Hepatocyte (in vitro differentiated cells): Measurements from ENCODE around the gene KRTAP5-4. TPM values are rescaled to one million over a fixed set of nuclear protein-coding genes. Genes with fewer than 3 reads are reported as not detected.

Source experiments
- DNase-seq: peaks from one replicate; pipeline ENCODE4 v3.0.0-alpha.2; 2016; ENCODE audit warnings: low spot score
- H2AFZ ChIP-seq: fragments of 200-600 bp; sonication (generic); 2 replicates; pipeline ENCODE4 v1.6.0; 2016; ENCODE audit warnings: antibody characterized with exemption, mild to moderate bottlenecking
- H3K27ac ChIP-seq: fragments of 200-600 bp; sonication (generic); 2 replicates; pipeline ENCODE4 v1.5.1; 2016; ENCODE audit warnings: mild to moderate bottlenecking
- H3K27me3 ChIP-seq: fragments of 200-600 bp; sonication (generic); 2 replicates; pipeline ENCODE4 v1.6.1; 2016
- H3K36me3 ChIP-seq: fragments of 200-600 bp; sonication (generic); replicated peaks from 2 replicates; pipeline ENCODE4 v1.5.1; 2016; ENCODE audit warnings: low read depth; ENCODE audit not compliant: insufficient read depth
- H3K4me1 ChIP-seq: fragments of 200-600 bp; sonication (generic); 2 replicates; pipeline ENCODE4 v1.5.1; 2016; ENCODE audit warnings: mild to moderate bottlenecking, moderate library complexity; ENCODE audit not compliant: insufficient read depth
- H3K4me2 ChIP-seq: fragments of 200-600 bp; sonication (generic); 2 replicates; pipeline ENCODE4 v1.6.0; 2016
- H3K4me3 ChIP-seq: fragments of 200-600 bp; sonication (generic); 2 replicates; pipeline ENCODE4 v1.5.1; 2016; ENCODE audit warnings: mild to moderate bottlenecking
- H3K79me2 ChIP-seq: fragments of 200-600 bp; sonication (generic); 2 replicates; pipeline ENCODE4 v1.6.0; 2017; ENCODE audit warnings: mild to moderate bottlenecking
- H3K9me2 ChIP-seq: fragments of 200-600 bp; sonication (generic); replicated peaks from 2 replicates; pipeline ENCODE4 v1.6.0; 2017; ENCODE audit warnings: mild to moderate bottlenecking; ENCODE audit not compliant: insufficient read depth
- H3K9me3 ChIP-seq: fragments of 200-600 bp; sonication (generic); 2 replicates; pipeline ENCODE4 v1.5.1; 2016; ENCODE audit warnings: low read depth, mild to moderate bottlenecking
- H4K20me1 ChIP-seq: fragments of 200-600 bp; sonication (generic); 2 replicates; pipeline ENCODE4 v1.6.0; 2016; ENCODE audit warnings: mild to moderate bottlenecking; ENCODE audit not compliant: insufficient read depth, poor library complexity, severe bottlenecking
- EZH2 ChIP-seq: fragments of 200-600 bp; sonication (generic); IDR thresholded peaks from 2 replicates; pipeline ENCODE4 v1.6.1; 2016; ENCODE audit warnings: antibody characterized with exemption, mild to moderate bottlenecking, borderline replicate concordance
- EZH2phosphoT487 ChIP-seq: fragments of 200-600 bp; sonication (generic); IDR thresholded peaks from one replicate; pipeline ENCODE4 v1.6.1; 2018; ENCODE audit warnings: antibody characterized with exemption, mild to moderate bottlenecking, low read depth, moderate library complexity; ENCODE audit not compliant: unreplicated experiment, severe bottlenecking
- WGBS: methylation state at CpG from one replicate; pipeline ENCODE4 v1.1.6; 2016; ENCODE audit warnings: low lambda C conversion rate; ENCODE audit errors: missing lambda C conversion rate; 5-methylcytosine and 5-hydroxymethylcytosine counted together
- polyA plus RNA-seq: library from polyadenylated mRNA; unstranded; fragments of >200 nt; fragmentation: Nextera tagmentation; extraction: Ambion mirVana; gene quantifications from 2 replicates; pipeline ENCODE4 v1.2.1, GENCODE V29; 2016
- total RNA-seq: library from RNA; depleted of rRNA; stranded (reverse); fragments of >200 nt; gene quantifications from 2 replicates; pipeline ENCODE4 v1.2.3, GENCODE V29; 2014
- TF ChIP-seq, protein P1 (sequence below): fragments of 200-600 bp; sonication (generic); IDR thresholded peaks from 2 replicates; pipeline ENCODE4 v1.5.1; 2016; ENCODE audit warnings: antibody characterized with exemption, mild to moderate bottlenecking; ENCODE audit not compliant: poor library complexity

Gene KRTAP5-4
- total and polyA plus RNA-seq, 2 experiments from 2014 or later, result not detected

- Histone ChIP-seq H3K4me1 (peaks cover 27% of the 10 kb centered on the region), H2AFZ (no peak overlapping the region), H3K27me3 (no peaks in the 10 kb centered on the region), H3K9me2 (no peaks in the 10 kb centered on the region), H3K27ac (peak overlapping the region; percentile 29), H3K4me2 (no peak overlapping the region), H4K20me1 (no peaks in the 10 kb centered on the region), H3K9me3 (no peaks in the 10 kb centered on the region), H3K4me3 (no peak overlapping the region), H3K36me3 (no peaks in the 10 kb centered on the region), H3K79me2 (no peaks in the 10 kb centered on the region)
- DNase-seq, result peak; percentile 8
- WGBS, result 69% methylated on average over 21 of the region's 21 CpGs
- TF ChIP-seq EZH2, result no peak
- no peak for TF ChIP-seq EZH2phosphoT487
- TF ChIP-seq, protein P1, sequence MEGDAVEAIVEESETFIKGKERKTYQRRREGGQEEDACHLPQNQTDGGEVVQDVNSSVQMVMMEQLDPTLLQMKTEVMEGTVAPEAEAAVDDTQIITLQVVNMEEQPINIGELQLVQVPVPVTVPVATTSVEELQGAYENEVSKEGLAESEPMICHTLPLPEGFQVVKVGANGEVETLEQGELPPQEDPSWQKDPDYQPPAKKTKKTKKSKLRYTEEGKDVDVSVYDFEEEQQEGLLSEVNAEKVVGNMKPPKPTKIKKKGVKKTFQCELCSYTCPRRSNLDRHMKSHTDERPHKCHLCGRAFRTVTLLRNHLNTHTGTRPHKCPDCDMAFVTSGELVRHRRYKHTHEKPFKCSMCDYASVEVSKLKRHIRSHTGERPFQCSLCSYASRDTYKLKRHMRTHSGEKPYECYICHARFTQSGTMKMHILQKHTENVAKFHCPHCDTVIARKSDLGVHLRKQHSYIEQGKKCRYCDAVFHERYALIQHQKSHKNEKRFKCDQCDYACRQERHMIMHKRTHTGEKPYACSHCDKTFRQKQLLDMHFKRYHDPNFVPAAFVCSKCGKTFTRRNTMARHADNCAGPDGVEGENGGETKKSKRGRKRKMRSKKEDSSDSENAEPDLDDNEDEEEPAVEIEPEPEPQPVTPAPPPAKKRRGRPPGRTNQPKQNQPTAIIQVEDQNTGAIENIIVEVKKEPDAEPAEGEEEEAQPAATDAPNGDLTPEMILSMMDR, result no peak
Observed at GRCh38 chr11:1669546-1670218, 47.7 kb upstream of the KRTAP5-4 start.

GRCh38 chr11:1668911-1669473, 47.1 kb upstream of the KRTAP5-4 start:
- no peak overlapping the region for H3K4me3 ChIP-seq
- no peaks in the 10 kb centered on the region for H3K79me2 ChIP-seq
- no peak for DNase-seq
- TF ChIP-seq, protein P1, result no peak
- TF ChIP-seq EZH2phosphoT487 (no peak), EZH2 (no peak)
- peaks cover 20% of the 10 kb centered on the region for H3K4me1 ChIP-seq
- no peaks in the 10 kb centered on the region for H3K9me2 ChIP-seq
- no peaks in the 10 kb centered on the region for H3K27me3 ChIP-seq
- WGBS, result 79% methylated on average over 13 of the region's 13 CpGs
- no peak overlapping the region for H2AFZ ChIP-seq
- H3K4me2 ChIP-seq, result no peak overlapping the region
- H3K9me3 ChIP-seq, result no peaks in the 10 kb centered on the region
- H4K20me1 ChIP-seq, result no peaks in the 10 kb centered on the region
- H3K27ac ChIP-seq, result no peak overlapping the region
- H3K36me3 ChIP-seq, result no peaks in the 10 kb centered on the region

- H4K20me1 ChIP-seq, result no peaks in the 10 kb centered on the region
- H3K4me1 ChIP-seq, result peaks cover 10% of the 10 kb centered on the region
- no peak overlapping the region for H3K4me2 ChIP-seq
- TF ChIP-seq EZH2phosphoT487 (no peak), EZH2 (no peak)
- TF ChIP-seq, protein P1, result no peak
- no peak overlapping the region for H2AFZ ChIP-seq
- no peaks in the 10 kb centered on the region for H3K9me2 ChIP-seq
- peak; percentile 5 for DNase-seq
- H3K27me3 ChIP-seq, result no peaks in the 10 kb centered on the region
- no peaks in the 10 kb centered on the region for H3K9me3 ChIP-seq
- no peak overlapping the region for H3K4me3 ChIP-seq
- peak overlapping the region; percentile 76 for H3K27ac ChIP-seq
- WGBS, result 66% methylated on average over 16 of the region's 16 CpGs
- no peaks in the 10 kb centered on the region for H3K36me3 ChIP-seq
- no peaks in the 10 kb centered on the region for H3K79me2 ChIP-seq
Observed at GRCh38 chr11:1667906-1668305, 46.0 kb upstream of the KRTAP5-4 start.
